DOHH2 (cell line): ENCODE measurements around the gene PDE4D.

Experiments used
- CTCF ChIP-seq: fragments of 200-600 bp; sonication (generic); IDR thresholded peaks from one replicate; pipeline ENCODE4 v1.5.1; 2014; ENCODE audit warnings: antibody characterized with exemption, mild to moderate bottlenecking, low read depth, low read length; ENCODE audit not compliant: poor library complexity, severe bottlenecking
- EZH2phosphoT487 ChIP-seq: fragments of 200-600 bp; sonication (generic); IDR thresholded peaks from 2 replicates; pipeline ENCODE4 v1.6.1; 2017; ENCODE audit warnings: borderline replicate concordance, mild to moderate bottlenecking, antibody characterized with exemption, low read length, moderate library complexity, mixed read lengths

- TF ChIP-seq CTCF = no peak
- no peak for TF ChIP-seq EZH2phosphoT487
Observed at GRCh38 chr5:59420596-59420995, 472.9 kb downstream of the PDE4D start.
